Loucy (cell line): ENCODE data around the gene ABI1.
"Not testable (repeated sequence)": the region's sequence is repeated elsewhere in the genome, so short reads cannot be mapped to it uniquely, and the experiment has no call there.

Source experiments
- H2AFZ ChIP-seq: fragments of 200-600 bp; sonication (generic); 2 replicates; pipeline ENCODE4 v1.6.0; 2016; ENCODE audit warnings: antibody characterized with exemption, mild to moderate bottlenecking, low read length, moderate library complexity
- H3F3A ChIP-seq: fragments of 200-600 bp; 2 replicates; pipeline ENCODE4 v1.6.0; 2016; ENCODE audit warnings: antibody characterized with exemption, low read depth, mild to moderate bottlenecking
- H3K27me3 ChIP-seq: fragments of 200-600 bp; sonication (generic); 2 replicates; pipeline ENCODE4 v1.6.1; 2014; ENCODE audit warnings: low read length, mild to moderate bottlenecking; ENCODE audit not compliant: insufficient read depth, poor library complexity, severe bottlenecking
- H3K36me3 ChIP-seq: fragments of 200-600 bp; sonication (generic); 2 replicates; pipeline ENCODE4 v1.6.1; 2016; ENCODE audit warnings: low read length; ENCODE audit not compliant: insufficient read depth
- H3K4me1 ChIP-seq: fragments of 200-600 bp; sonication (generic); 2 replicates; pipeline ENCODE4 v1.5.1; 2014; ENCODE audit warnings: low read length, mild to moderate bottlenecking; ENCODE audit not compliant: insufficient read depth, poor library complexity, severe bottlenecking
- H3K4me2 ChIP-seq: fragments of 200-600 bp; sonication (generic); 2 replicates; pipeline ENCODE4 v1.6.0; 2014; ENCODE audit warnings: antibody characterized with exemption, low read length, low read depth, mild to moderate bottlenecking; ENCODE audit not compliant: poor library complexity, severe bottlenecking
- H3K4me3 ChIP-seq: fragments of 200-600 bp; sonication (generic); 2 replicates; pipeline ENCODE4 v1.5.1; 2014; ENCODE audit warnings: low read length, mild to moderate bottlenecking, mixed read lengths; ENCODE audit not compliant: poor library complexity, severe bottlenecking
- H3K79me2 ChIP-seq: fragments of 200-600 bp; sonication (generic); 2 replicates; pipeline ENCODE4 v1.6.1; 2014; ENCODE audit warnings: low read length; ENCODE audit not compliant: insufficient read depth
- H3K9ac ChIP-seq: fragments of 200-600 bp; sonication (generic); 2 replicates; pipeline ENCODE4 v1.6.0; 2014; ENCODE audit warnings: mild to moderate bottlenecking, low read depth, low read length, moderate library complexity; ENCODE audit not compliant: poor library complexity, severe bottlenecking
- H3K9me2 ChIP-seq: fragments of 200-600 bp; sonication (generic); replicated peaks from 2 replicates; pipeline ENCODE4 v1.6.1; 2016; ENCODE audit warnings: low read depth, low read length, mixed read lengths
- H3K9me3 ChIP-seq: fragments of 200-600 bp; sonication (generic); 2 replicates; pipeline ENCODE4 v1.6.1; 2014; ENCODE audit warnings: mild to moderate bottlenecking, antibody characterized with exemption, low read length, low read depth; ENCODE audit not compliant: insufficient read depth
- H4K20me1 ChIP-seq: fragments of 200-600 bp; sonication (generic); 2 replicates; pipeline ENCODE4 v1.6.0; 2014; ENCODE audit warnings: antibody characterized with exemption, low read length, mild to moderate bottlenecking; ENCODE audit not compliant: insufficient read depth, poor library complexity, severe bottlenecking
- EZH2phosphoT487 ChIP-seq: fragments of 200-600 bp; IDR thresholded peaks from 2 replicates; pipeline ENCODE4 v1.6.1; 2018; ENCODE audit warnings: antibody characterized with exemption, mild to moderate bottlenecking, moderate library complexity, borderline replicate concordance
- TF ChIP-seq, protein P1 (sequence below): fragments of 200-600 bp; sonication (generic); conservative IDR thresholded peaks from 2 replicates; pipeline ENCODE4 v1.5.1; 2014; ENCODE audit warnings: mild to moderate bottlenecking, antibody characterized with exemption, low read length

ABI1 gene

GRCh38 chr10:26860443-26861204 lies at the start of gene ABI1:
Gene ABI1 (minus strand): TSS chr10:26860958. CDS start chr10:26860863, 95 bp downstream.
- no peaks in the 10 kb centered on the region for H3F3A ChIP-seq
- H4K20me1 ChIP-seq: peaks cover 41% of the 10 kb centered on the region
- peaks cover 43% of the 10 kb centered on the region for H3K79me2 ChIP-seq
- peak within 1 kb of the TSS; percentile 84 for H2AFZ ChIP-seq
- no peaks in the 10 kb centered on the region for H3K27me3 ChIP-seq
- H3K4me2 ChIP-seq: peak within 1 kb of the TSS; percentile 89
- no peaks in the 10 kb centered on the region for H3K9me2 ChIP-seq
- H3K4me3 ChIP-seq: peak within 1 kb of the TSS; percentile 96
- H3K9me3 ChIP-seq: no peaks in the 10 kb centered on the region
- H3K36me3 ChIP-seq: no peaks in the 10 kb centered on the region
- peaks cover 27% of the 10 kb centered on the region for H3K4me1 ChIP-seq
- no peak for TF ChIP-seq EZH2phosphoT487
- TF ChIP-seq, protein P1, sequence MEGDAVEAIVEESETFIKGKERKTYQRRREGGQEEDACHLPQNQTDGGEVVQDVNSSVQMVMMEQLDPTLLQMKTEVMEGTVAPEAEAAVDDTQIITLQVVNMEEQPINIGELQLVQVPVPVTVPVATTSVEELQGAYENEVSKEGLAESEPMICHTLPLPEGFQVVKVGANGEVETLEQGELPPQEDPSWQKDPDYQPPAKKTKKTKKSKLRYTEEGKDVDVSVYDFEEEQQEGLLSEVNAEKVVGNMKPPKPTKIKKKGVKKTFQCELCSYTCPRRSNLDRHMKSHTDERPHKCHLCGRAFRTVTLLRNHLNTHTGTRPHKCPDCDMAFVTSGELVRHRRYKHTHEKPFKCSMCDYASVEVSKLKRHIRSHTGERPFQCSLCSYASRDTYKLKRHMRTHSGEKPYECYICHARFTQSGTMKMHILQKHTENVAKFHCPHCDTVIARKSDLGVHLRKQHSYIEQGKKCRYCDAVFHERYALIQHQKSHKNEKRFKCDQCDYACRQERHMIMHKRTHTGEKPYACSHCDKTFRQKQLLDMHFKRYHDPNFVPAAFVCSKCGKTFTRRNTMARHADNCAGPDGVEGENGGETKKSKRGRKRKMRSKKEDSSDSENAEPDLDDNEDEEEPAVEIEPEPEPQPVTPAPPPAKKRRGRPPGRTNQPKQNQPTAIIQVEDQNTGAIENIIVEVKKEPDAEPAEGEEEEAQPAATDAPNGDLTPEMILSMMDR: no peak
- peak within 1 kb of the TSS; percentile 88 for H3K9ac ChIP-seq

GRCh38 chr10:26909753-26910152 lies 49.0 kb upstream of the ABI1 start:
- no peaks in the 10 kb centered on the region for H3K27me3 ChIP-seq
- no peaks in the 10 kb centered on the region for H3K9me2 ChIP-seq

GRCh38 chr10:26905253-26905781 lies 44.6 kb upstream of the ABI1 start:
- not testable (repeated sequence) for H3K9ac ChIP-seq, H2AFZ ChIP-seq, H3K4me1 ChIP-seq, H3K4me3 ChIP-seq, H3K79me2 ChIP-seq, H3K27me3 ChIP-seq, H4K20me1 ChIP-seq, H3F3A ChIP-seq, H3K36me3 ChIP-seq, H3K4me2 ChIP-seq, H3K9me3 ChIP-seq, H3K9me2 ChIP-seq

More at GRCh38 chr10:26909753-26910152, 49.0 kb upstream of the ABI1 start:
- no peaks in the 10 kb centered on the region for H3K4me1 ChIP-seq
- no peak overlapping the region for H3K9ac ChIP-seq
- H3K36me3 ChIP-seq: no peaks in the 10 kb centered on the region
- no peaks in the 10 kb centered on the region for H4K20me1 ChIP-seq
- no peak overlapping the region for H3K4me2 ChIP-seq
- no peak for TF ChIP-seq EZH2phosphoT487
- TF ChIP-seq, protein P1: no peak
- H3K9me3 ChIP-seq: no peaks in the 10 kb centered on the region
- no peak overlapping the region for H3K4me3 ChIP-seq
- no peak overlapping the region for H2AFZ ChIP-seq
- H3F3A ChIP-seq: no peaks in the 10 kb centered on the region
- no peaks in the 10 kb centered on the region for H3K79me2 ChIP-seq
